Karpas-422 (cell line): ENCODE measurements around the gene PLEKHH2. TPM values are rescaled to one million over a fixed set of nuclear protein-coding genes. Genes with fewer than 3 reads are reported as not detected.
"Not testable (repeated sequence)": the region's sequence is repeated elsewhere in the genome, so short reads cannot be mapped to it uniquely, and the experiment has no call there.

Experiments
- DNase-seq: peaks from one replicate; pipeline ENCODE4 v3.0.0-alpha.2; 2015
- H2AFZ ChIP-seq: fragments of 200-600 bp; sonication (generic); 2 replicates; pipeline ENCODE4 v1.6.1; 2014; ENCODE audit warnings: antibody characterized with exemption, low read length, mixed read lengths
- H3K27ac ChIP-seq: fragments of 200-600 bp; sonication (generic); 2 replicates; pipeline ENCODE4 v1.5.1; 2014; ENCODE audit warnings: mild to moderate bottlenecking, low read length, moderate library complexity
- H3K27me3 ChIP-seq: fragments of 200-600 bp; sonication (generic); 2 replicates; pipeline ENCODE4 v1.6.1; 2014; ENCODE audit warnings: low read length, mixed read lengths
- H3K36me3 ChIP-seq: fragments of 200-600 bp; sonication (generic); 2 replicates; pipeline ENCODE4 v1.6.1; 2014; ENCODE audit warnings: low read length, mixed read lengths; ENCODE audit not compliant: insufficient read depth
- H3K4me1 ChIP-seq: fragments of 200-600 bp; sonication (generic); 2 replicates; pipeline ENCODE4 v1.6.1; 2014; ENCODE audit warnings: mild to moderate bottlenecking, low read length, mixed read lengths
- H3K4me2 ChIP-seq: fragments of 200-600 bp; sonication (generic); 2 replicates; pipeline ENCODE4 v1.6.1; 2014; ENCODE audit warnings: low read length, low read depth, mild to moderate bottlenecking; ENCODE audit not compliant: poor library complexity, severe bottlenecking
- H3K4me3 ChIP-seq: fragments of 200-600 bp; sonication (generic); 2 replicates; pipeline ENCODE4 v1.5.1; 2014; ENCODE audit warnings: mild to moderate bottlenecking, antibody characterized with exemption, low read length, mixed read lengths
- H3K79me2 ChIP-seq: fragments of 200-600 bp; sonication (generic); 2 replicates; pipeline ENCODE4 v1.6.1; 2014; ENCODE audit warnings: mild to moderate bottlenecking, low read length, mixed read lengths
- H3K9ac ChIP-seq: fragments of 200-600 bp; sonication (generic); 2 replicates; pipeline ENCODE4 v1.6.0; 2014; ENCODE audit warnings: low read length
- H3K9me2 ChIP-seq: fragments of 200-600 bp; sonication (generic), shearing (Covaris generic); replicated peaks from 2 replicates; pipeline ENCODE4 v1.6.0; 2014; ENCODE audit warnings: mild to moderate bottlenecking, low read length, moderate library complexity; ENCODE audit not compliant: insufficient read depth
- H3K9me3 ChIP-seq: fragments of 300-700, 200-600 bp; sonication (generic); 2 replicates; pipeline ENCODE4 v1.6.1; 2014; ENCODE audit warnings: low read length, mixed read lengths
- H4K20me1 ChIP-seq: fragments of 200-600 bp; sonication (generic); 2 replicates; pipeline ENCODE4 v1.6.1; 2014; ENCODE audit warnings: mild to moderate bottlenecking, antibody characterized with exemption, low read length, low read depth; ENCODE audit not compliant: insufficient read depth
- total RNA-seq: library from RNA; depleted of rRNA; stranded (reverse); fragments of >200 nt; shearing (Covaris generic); gene quantifications from 2 replicates; pipeline ENCODE4 v1.2.3, GENCODE V29; 2014; ENCODE audit warnings: low replicate concordance; rRNA removed

Gene PLEKHH2
- total RNA-seq: not detected in 2 replicates

GRCh38 chr2:43637030-43637803 is at the start of gene PLEKHH2:
TSS of gene PLEKHH2 (plus strand) at chr2:43637260. CDS start at chr2:43644674, 7,414 bp downstream.
- H3K9ac ChIP-seq: no peak within 1 kb of the TSS
- H3K4me1 ChIP-seq: 0 out of 2 replicates have a peak, but pooled peaks cover 3% of the 10 kb centered on the region
- no peaks in the 10 kb centered on the region for H3K79me2 ChIP-seq
- no peaks in the 10 kb centered on the region for H3K36me3 ChIP-seq
- no peak within 1 kb of the TSS for H2AFZ ChIP-seq
- no peaks in the 10 kb centered on the region for H3K9me2 ChIP-seq
- no peak within 1 kb of the TSS for H3K4me2 ChIP-seq
- H3K27me3 ChIP-seq: no peaks in the 10 kb centered on the region
- no peaks in the 10 kb centered on the region for H4K20me1 ChIP-seq
- no peak within 1 kb of the TSS for H3K4me3 ChIP-seq
- 0 out of 2 replicates have a peak, but pooled peaks cover 3% of the 10 kb centered on the region for H3K9me3 ChIP-seq
- no peak for DNase-seq
- H3K27ac ChIP-seq: no peak within 1 kb of the TSS

- no peak overlapping the region for H3K4me2 ChIP-seq
- no peak overlapping the region for H3K27ac ChIP-seq
- H3K9me2 ChIP-seq: no peaks in the 10 kb centered on the region
- no peak for DNase-seq
- H3K4me1 ChIP-seq: peaks cover 20% of the 10 kb centered on the region
- peaks cover 27% of the 10 kb centered on the region for H3K36me3 ChIP-seq
- no peak overlapping the region for H3K4me3 ChIP-seq
- H3K79me2 ChIP-seq: peaks cover 34% of the 10 kb centered on the region
- no peak overlapping the region for H3K9ac ChIP-seq
- no peaks in the 10 kb centered on the region for H4K20me1 ChIP-seq
- no peak overlapping the region for H2AFZ ChIP-seq
- no peaks in the 10 kb centered on the region for H3K27me3 ChIP-seq
- no peaks in the 10 kb centered on the region for H3K9me3 ChIP-seq
Observed at GRCh38 chr2:43592443-43592842, 44.6 kb upstream of the PLEKHH2 start.

GRCh38 chr2:43593254-43593653 is 43.8 kb upstream of the PLEKHH2 start:
- Histone ChIP-seq H3K4me3 (no peak overlapping the region), H3K36me3 (peaks cover 18% of the 10 kb centered on the region), H3K9me3 (no peaks in the 10 kb centered on the region)

GRCh38 chr2:43594875-43595274 is 42.2 kb upstream of the PLEKHH2 start:
- no peak overlapping the region for H3K27ac ChIP-seq

More at GRCh38 chr2:43593254-43593653, 43.8 kb upstream of the PLEKHH2 start:
- H3K4me1 ChIP-seq: peaks cover 20% of the 10 kb centered on the region
- H2AFZ ChIP-seq: no peak overlapping the region
- no peak overlapping the region for H3K27ac ChIP-seq
- peaks cover 34% of the 10 kb centered on the region for H3K79me2 ChIP-seq
- no peak for DNase-seq
- no peaks in the 10 kb centered on the region for H3K27me3 ChIP-seq
- no peak overlapping the region for H3K4me2 ChIP-seq
- no peak overlapping the region for H3K9ac ChIP-seq
- H3K9me2 ChIP-seq: no peaks in the 10 kb centered on the region
- H4K20me1 ChIP-seq: no peaks in the 10 kb centered on the region

GRCh38 chr2:43595603-43596412 is 41.3 kb upstream of the PLEKHH2 start, which contains the start of gene THADA:
TSS of gene THADA (minus strand) at chr2:43596038. CDS start at chr2:43592392, 3,646 bp downstream.
- peak; percentile 99 for DNase-seq
- peak within 1 kb of the TSS; percentile 46 for H3K27ac ChIP-seq
- H3K79me2 ChIP-seq: peaks cover 31% of the 10 kb centered on the region
- H3K4me1 ChIP-seq: peaks cover 20% of the 10 kb centered on the region
- no peaks in the 10 kb centered on the region for H3K27me3 ChIP-seq
- H3K9me3 ChIP-seq: no peaks in the 10 kb centered on the region
- H3K9me2 ChIP-seq: no peaks in the 10 kb centered on the region
- peak within 1 kb of the TSS; percentile 94 for H3K9ac ChIP-seq
- peak within 1 kb of the TSS; percentile 90 for H2AFZ ChIP-seq
- H3K4me2 ChIP-seq: peak within 1 kb of the TSS; percentile 94
- no peaks in the 10 kb centered on the region for H3K36me3 ChIP-seq
- no peaks in the 10 kb centered on the region for H4K20me1 ChIP-seq
- H3K4me3 ChIP-seq: peak within 1 kb of the TSS; percentile 96

More at GRCh38 chr2:43594875-43595274, 42.2 kb upstream of the PLEKHH2 start:
- H3K79me2 ChIP-seq: peaks cover 31% of the 10 kb centered on the region
- H3K27me3 ChIP-seq: no peaks in the 10 kb centered on the region
- H3K4me3 ChIP-seq: peak overlapping the region; percentile 96
- no peak overlapping the region for H2AFZ ChIP-seq
- peak overlapping the region; percentile 94 for H3K4me2 ChIP-seq
- no peaks in the 10 kb centered on the region for H3K9me3 ChIP-seq
- H3K9ac ChIP-seq: peak overlapping the region; percentile 94
- H3K36me3 ChIP-seq: peaks cover 4% of the 10 kb centered on the region; the same call in 1 of the 2 replicates
- no peaks in the 10 kb centered on the region for H4K20me1 ChIP-seq
- DNase-seq: no peak
- no peaks in the 10 kb centered on the region for H3K9me2 ChIP-seq
- peaks cover 20% of the 10 kb centered on the region for H3K4me1 ChIP-seq

- not testable (repeated sequence) for H2AFZ ChIP-seq, H3K9ac ChIP-seq, H3K4me1 ChIP-seq, H3K4me2 ChIP-seq, H3K27me3 ChIP-seq, DNase-seq, H3K9me3 ChIP-seq, H3K27ac ChIP-seq, H4K20me1 ChIP-seq, H3K36me3 ChIP-seq, H3K9me2 ChIP-seq, H3K4me3 ChIP-seq, H3K79me2 ChIP-seq
Observed at GRCh38 chr2:43600596-43600995, 36.5 kb upstream of the PLEKHH2 start.

- Histone ChIP-seq H3K9ac (no peak overlapping the region), H3K27me3 (no peaks in the 10 kb centered on the region), H3K79me2 (no peaks in the 10 kb centered on the region), H3K4me2 (no peak overlapping the region), H3K4me1 (peaks cover 17% of the 10 kb centered on the region), H2AFZ (no peak overlapping the region), H3K9me3 (no peaks in the 10 kb centered on the region), H4K20me1 (no peaks in the 10 kb centered on the region), H3K9me2 (no peaks in the 10 kb centered on the region), H3K27ac (no peak overlapping the region), H3K36me3 (no peaks in the 10 kb centered on the region), H3K4me3 (no peak overlapping the region)
- DNase-seq: no peak
Observed at GRCh38 chr2:43604674-43605073, 32.4 kb upstream of the PLEKHH2 start.

GRCh38 chr2:43605079-43605655 is 31.9 kb upstream of the PLEKHH2 start:
- H3K9me3 ChIP-seq: no peaks in the 10 kb centered on the region
- H3K4me3 ChIP-seq: no peak overlapping the region
- H3K36me3 ChIP-seq: no peaks in the 10 kb centered on the region
- H3K9ac ChIP-seq: no peak overlapping the region
- no peak overlapping the region for H3K27ac ChIP-seq
- no peak overlapping the region for H3K4me2 ChIP-seq
- peak; percentile 62 for DNase-seq
- no peaks in the 10 kb centered on the region for H4K20me1 ChIP-seq
- no peak overlapping the region for H2AFZ ChIP-seq
- H3K79me2 ChIP-seq: no peaks in the 10 kb centered on the region
- H3K9me2 ChIP-seq: no peaks in the 10 kb centered on the region
- H3K4me1 ChIP-seq: peaks cover 17% of the 10 kb centered on the region
- H3K27me3 ChIP-seq: no peaks in the 10 kb centered on the region
